Neural cell (in vitro differentiated cells): Measurements from ENCODE around the gene MRNIP. TPM values are rescaled to one million over a fixed set of nuclear protein-coding genes. Genes with fewer than 3 reads are reported as not detected.
"Not testable (repeated sequence)": the region's sequence is repeated elsewhere in the genome, so short reads cannot be mapped to it uniquely, and the experiment has no call there.

Experiments
- H2AFZ ChIP-seq: fragments of 200-600, 300-800 bp; sonication (generic), shearing (Covaris generic); 2 replicates; pipeline ENCODE4 v1.6.0; 2014; ENCODE audit warnings: low read depth, mild to moderate bottlenecking, antibody characterized with exemption, low read length, moderate library complexity
- H3F3A ChIP-seq: fragments of 200-600 bp; shearing (Covaris generic); 2 replicates; pipeline ENCODE4 v1.6.1; 2016; ENCODE audit warnings: mild to moderate bottlenecking, moderate library complexity, mixed read lengths, antibody characterized with exemption, low read length; ENCODE audit not compliant: insufficient read depth, poor library complexity, severe bottlenecking
- H3K27ac ChIP-seq: fragments of 200-600, 300-800 bp; sonication (generic), shearing (Covaris generic); 2 replicates; pipeline ENCODE4 v1.5.1; 2014; ENCODE audit warnings: mild to moderate bottlenecking, low read length, moderate library complexity
- H3K27me3 ChIP-seq: fragments of 300-800, 200-600 bp; sonication (generic), shearing (Covaris generic); 2 replicates; pipeline ENCODE4 v1.6.0; 2014; ENCODE audit warnings: mild to moderate bottlenecking, low read depth, low read length, moderate library complexity; ENCODE audit not compliant: insufficient read depth
- H3K36me3 ChIP-seq: fragments of 300-800, 200-600 bp; sonication (generic), shearing (Covaris generic); 2 replicates; pipeline ENCODE4 v1.5.1; 2014; ENCODE audit warnings: mild to moderate bottlenecking, antibody characterized with exemption, low read length, moderate library complexity; ENCODE audit not compliant: insufficient read depth
- H3K4me2 ChIP-seq: fragments of 300-800, 200-600 bp; sonication (generic), shearing (Covaris generic); 2 replicates; pipeline ENCODE4 v1.6.0; 2014; ENCODE audit warnings: mild to moderate bottlenecking, low read length
- H3K4me3 ChIP-seq: fragments of 300-800, 200-600 bp; sonication (generic), shearing (Covaris generic); 2 replicates; pipeline ENCODE4 v1.5.1; 2014; ENCODE audit warnings: mild to moderate bottlenecking, low read length, moderate library complexity
- H3K79me2 ChIP-seq: fragments of 200-600 bp; shearing (Covaris generic); replicated peaks from 2 replicates; pipeline ENCODE4 v1.6.0; 2014; ENCODE audit warnings: mild to moderate bottlenecking, low read length, moderate library complexity; ENCODE audit not compliant: insufficient read depth
- H3K9ac ChIP-seq: fragments of 300-800, 200-600 bp; sonication (generic), shearing (Covaris generic); 2 replicates; pipeline ENCODE4 v1.6.1; 2016; ENCODE audit warnings: mild to moderate bottlenecking, low read length, mixed read lengths
- H3K9me2 ChIP-seq: fragments of 200-600 bp; shearing (Covaris generic); 2 replicates; pipeline ENCODE4 v1.6.1; 2016; ENCODE audit warnings: mild to moderate bottlenecking, low read length, mixed read lengths; ENCODE audit not compliant: insufficient read depth
- H3K9me3 ChIP-seq: fragments of 200-600, 300-800 bp; sonication (generic), shearing (Covaris generic); 2 replicates; pipeline ENCODE4 v1.6.1; 2016; ENCODE audit warnings: mild to moderate bottlenecking, mixed run types, low read length, moderate library complexity, mixed read lengths
- H4K20me1 ChIP-seq: fragments of 200-600 bp; shearing (Covaris generic); 2 replicates; pipeline ENCODE4 v1.6.1; 2016; ENCODE audit warnings: mild to moderate bottlenecking, mixed run types; ENCODE audit not compliant: insufficient read depth
- EP300 ChIP-seq: fragments of 450-650 bp; conservative IDR thresholded peaks from 2 replicates; pipeline ENCODE4 v1.6.1; 2014; ENCODE audit warnings: antibody characterized with exemption, mild to moderate bottlenecking, moderate library complexity; ENCODE audit not compliant: poor library complexity, severe bottlenecking
- EZH2 ChIP-seq: fragments of 200-600, 300-800 bp; shearing (Covaris generic), sonication (generic); IDR thresholded peaks from 2 replicates; pipeline ENCODE4 v1.6.1; 2014; ENCODE audit warnings: antibody characterized with exemption, low read length, borderline replicate concordance, mild to moderate bottlenecking; ENCODE audit not compliant: insufficient read depth, poor library complexity, severe bottlenecking
- MXI1 ChIP-seq: fragments of 450-650 bp; conservative IDR thresholded peaks from 2 replicates; pipeline ENCODE4 v1.6.1; 2014; ENCODE audit warnings: antibody characterized with exemption, mild to moderate bottlenecking; ENCODE audit not compliant: poor library complexity, severe bottlenecking
- POLR2AphosphoS5 ChIP-seq: IDR thresholded peaks from 2 replicates; pipeline ENCODE4 v1.6.1; 2012
- RAD21 ChIP-seq: fragments of 450-650 bp; conservative IDR thresholded peaks from 2 replicates; pipeline ENCODE4 v1.6.1; 2014; ENCODE audit warnings: antibody characterized with exemption, mild to moderate bottlenecking, moderate library complexity
- SMC3 ChIP-seq: fragments of 450-650 bp; conservative IDR thresholded peaks from 2 replicates; pipeline ENCODE4 v1.6.1; 2014; ENCODE audit warnings: antibody characterized with exemption, mild to moderate bottlenecking, moderate library complexity; ENCODE audit not compliant: poor library complexity
- TAF1 ChIP-seq: IDR thresholded peaks from 2 replicates; pipeline ENCODE4 v1.6.1; 2012; ENCODE audit warnings: low read depth
- polyA plus RNA-seq: library from polyadenylated mRNA; depleted of rRNA; stranded (reverse); fragments of >200 nt; gene quantifications from 2 replicates; pipeline ENCODE4 v1.2.3, GENCODE V29; 2014
- TF ChIP-seq, protein P1 (sequence below): fragments of 450-650 bp; IDR thresholded peaks from 2 replicates; pipeline ENCODE4 v1.5.1; 2014; ENCODE audit warnings: antibody characterized with exemption, mild to moderate bottlenecking, moderate library complexity; ENCODE audit not compliant: poor library complexity, severe bottlenecking
- TF ChIP-seq, protein P2 (sequence below): IDR thresholded peaks from 2 replicates; pipeline ENCODE4 v1.6.1; 2012; ENCODE audit warnings: borderline replicate concordance

The MRNIP gene
- polyA plus RNA-seq, 1 donor from 2014 or later: 121 TPM

DNA sequence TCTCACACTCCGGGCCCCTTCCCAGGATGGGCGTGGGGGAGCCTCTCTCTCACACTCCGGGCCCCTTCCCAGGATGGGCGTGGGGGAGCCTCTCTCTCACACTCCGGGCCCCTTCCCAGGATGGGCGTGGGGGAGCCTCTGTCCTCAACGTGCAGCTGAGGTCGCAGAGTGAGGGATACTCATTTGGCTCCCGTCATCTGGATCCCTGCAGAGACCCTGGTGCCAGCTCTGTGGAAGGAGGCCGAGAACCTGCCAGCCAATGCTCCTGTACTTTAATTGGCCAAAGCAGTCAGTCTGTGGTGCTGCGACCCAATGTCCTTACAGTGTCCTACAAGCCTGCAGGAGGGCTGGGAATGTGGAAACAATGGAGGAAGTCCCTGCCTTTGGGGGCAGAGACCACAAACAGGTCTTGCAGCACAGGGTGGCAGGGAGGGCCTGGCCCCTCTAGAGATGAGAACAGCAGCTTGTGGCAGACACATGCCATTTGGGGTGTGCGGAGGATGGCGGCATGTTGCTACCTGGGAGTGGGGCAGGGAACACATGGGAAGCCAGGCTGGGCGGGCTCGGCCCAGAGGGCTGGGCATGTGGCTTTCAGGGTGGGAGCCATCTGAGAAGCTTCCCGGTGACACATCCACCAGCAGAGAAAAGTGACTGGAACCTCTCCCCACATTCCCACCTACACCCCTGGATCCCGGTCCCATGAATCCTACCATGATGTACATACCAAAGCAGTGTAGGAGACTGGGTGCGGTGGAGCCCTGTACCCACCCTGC lies 13.6 kb upstream of the MRNIP start:
- Histone ChIP-seq H3F3A (no peaks in the 10 kb centered on the region), H3K9ac (no peak overlapping the region), H3K79me2 (no peaks in the 10 kb centered on the region), H3K27ac (no peak overlapping the region), H4K20me1 (no peaks in the 10 kb centered on the region), H3K9me2 (no peaks in the 10 kb centered on the region), H3K4me2 (no peak overlapping the region), H3K27me3 (no peaks in the 10 kb centered on the region), H3K9me3 (no peaks in the 10 kb centered on the region), H3K36me3 (peaks cover 6% of the 10 kb centered on the region), H3K4me3 (no peak overlapping the region), H2AFZ (no peak overlapping the region)
- TF ChIP-seq TAF1: no peak
- no peak for TF ChIP-seq MXI1
- TF ChIP-seq, protein P1, sequence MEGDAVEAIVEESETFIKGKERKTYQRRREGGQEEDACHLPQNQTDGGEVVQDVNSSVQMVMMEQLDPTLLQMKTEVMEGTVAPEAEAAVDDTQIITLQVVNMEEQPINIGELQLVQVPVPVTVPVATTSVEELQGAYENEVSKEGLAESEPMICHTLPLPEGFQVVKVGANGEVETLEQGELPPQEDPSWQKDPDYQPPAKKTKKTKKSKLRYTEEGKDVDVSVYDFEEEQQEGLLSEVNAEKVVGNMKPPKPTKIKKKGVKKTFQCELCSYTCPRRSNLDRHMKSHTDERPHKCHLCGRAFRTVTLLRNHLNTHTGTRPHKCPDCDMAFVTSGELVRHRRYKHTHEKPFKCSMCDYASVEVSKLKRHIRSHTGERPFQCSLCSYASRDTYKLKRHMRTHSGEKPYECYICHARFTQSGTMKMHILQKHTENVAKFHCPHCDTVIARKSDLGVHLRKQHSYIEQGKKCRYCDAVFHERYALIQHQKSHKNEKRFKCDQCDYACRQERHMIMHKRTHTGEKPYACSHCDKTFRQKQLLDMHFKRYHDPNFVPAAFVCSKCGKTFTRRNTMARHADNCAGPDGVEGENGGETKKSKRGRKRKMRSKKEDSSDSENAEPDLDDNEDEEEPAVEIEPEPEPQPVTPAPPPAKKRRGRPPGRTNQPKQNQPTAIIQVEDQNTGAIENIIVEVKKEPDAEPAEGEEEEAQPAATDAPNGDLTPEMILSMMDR: no peak
- no peak for TF ChIP-seq POLR2AphosphoS5
- TF ChIP-seq SMC3: no peak
- no peak for TF ChIP-seq EP300
- TF ChIP-seq RAD21: no peak
- no peak for TF ChIP-seq EZH2
- TF ChIP-seq, protein P2, sequence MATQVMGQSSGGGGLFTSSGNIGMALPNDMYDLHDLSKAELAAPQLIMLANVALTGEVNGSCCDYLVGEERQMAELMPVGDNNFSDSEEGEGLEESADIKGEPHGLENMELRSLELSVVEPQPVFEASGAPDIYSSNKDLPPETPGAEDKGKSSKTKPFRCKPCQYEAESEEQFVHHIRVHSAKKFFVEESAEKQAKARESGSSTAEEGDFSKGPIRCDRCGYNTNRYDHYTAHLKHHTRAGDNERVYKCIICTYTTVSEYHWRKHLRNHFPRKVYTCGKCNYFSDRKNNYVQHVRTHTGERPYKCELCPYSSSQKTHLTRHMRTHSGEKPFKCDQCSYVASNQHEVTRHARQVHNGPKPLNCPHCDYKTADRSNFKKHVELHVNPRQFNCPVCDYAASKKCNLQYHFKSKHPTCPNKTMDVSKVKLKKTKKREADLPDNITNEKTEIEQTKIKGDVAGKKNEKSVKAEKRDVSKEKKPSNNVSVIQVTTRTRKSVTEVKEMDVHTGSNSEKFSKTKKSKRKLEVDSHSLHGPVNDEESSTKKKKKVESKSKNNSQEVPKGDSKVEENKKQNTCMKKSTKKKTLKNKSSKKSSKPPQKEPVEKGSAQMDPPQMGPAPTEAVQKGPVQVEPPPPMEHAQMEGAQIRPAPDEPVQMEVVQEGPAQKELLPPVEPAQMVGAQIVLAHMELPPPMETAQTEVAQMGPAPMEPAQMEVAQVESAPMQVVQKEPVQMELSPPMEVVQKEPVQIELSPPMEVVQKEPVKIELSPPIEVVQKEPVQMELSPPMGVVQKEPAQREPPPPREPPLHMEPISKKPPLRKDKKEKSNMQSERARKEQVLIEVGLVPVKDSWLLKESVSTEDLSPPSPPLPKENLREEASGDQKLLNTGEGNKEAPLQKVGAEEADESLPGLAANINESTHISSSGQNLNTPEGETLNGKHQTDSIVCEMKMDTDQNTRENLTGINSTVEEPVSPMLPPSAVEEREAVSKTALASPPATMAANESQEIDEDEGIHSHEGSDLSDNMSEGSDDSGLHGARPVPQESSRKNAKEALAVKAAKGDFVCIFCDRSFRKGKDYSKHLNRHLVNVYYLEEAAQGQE: no peak

DNA sequence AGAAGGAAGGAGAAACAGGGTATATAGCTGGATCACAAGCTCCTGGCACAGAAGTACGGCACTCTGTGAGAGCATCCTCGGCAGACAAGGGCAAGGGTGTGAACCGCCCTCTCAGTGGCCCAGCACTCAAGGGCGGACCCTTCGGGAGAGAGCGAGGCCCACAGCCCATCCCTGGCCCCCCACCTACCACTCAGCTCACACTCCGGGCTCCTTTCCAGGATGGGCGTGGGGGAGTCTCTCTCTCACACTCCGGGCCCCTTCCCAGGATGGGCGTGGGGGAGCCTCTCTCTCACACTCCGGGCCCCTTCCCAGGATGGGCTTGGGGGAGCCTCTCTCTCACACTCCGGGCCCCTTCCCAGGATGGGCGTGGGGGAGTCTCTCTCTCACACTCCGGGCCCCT lies 12.9 kb upstream of the MRNIP start:
- H3F3A ChIP-seq, H3K9ac ChIP-seq, H3K4me3 ChIP-seq, H3K9me2 ChIP-seq, H3K36me3 ChIP-seq, H3K9me3 ChIP-seq, H3K27me3 ChIP-seq, H3K4me2 ChIP-seq, H3K79me2 ChIP-seq, H3K27ac ChIP-seq, H4K20me1 ChIP-seq, H2AFZ ChIP-seq: not testable (repeated sequence)
